ENCODE results near the gene TAF1B.

TAF1B gene

DNA sequence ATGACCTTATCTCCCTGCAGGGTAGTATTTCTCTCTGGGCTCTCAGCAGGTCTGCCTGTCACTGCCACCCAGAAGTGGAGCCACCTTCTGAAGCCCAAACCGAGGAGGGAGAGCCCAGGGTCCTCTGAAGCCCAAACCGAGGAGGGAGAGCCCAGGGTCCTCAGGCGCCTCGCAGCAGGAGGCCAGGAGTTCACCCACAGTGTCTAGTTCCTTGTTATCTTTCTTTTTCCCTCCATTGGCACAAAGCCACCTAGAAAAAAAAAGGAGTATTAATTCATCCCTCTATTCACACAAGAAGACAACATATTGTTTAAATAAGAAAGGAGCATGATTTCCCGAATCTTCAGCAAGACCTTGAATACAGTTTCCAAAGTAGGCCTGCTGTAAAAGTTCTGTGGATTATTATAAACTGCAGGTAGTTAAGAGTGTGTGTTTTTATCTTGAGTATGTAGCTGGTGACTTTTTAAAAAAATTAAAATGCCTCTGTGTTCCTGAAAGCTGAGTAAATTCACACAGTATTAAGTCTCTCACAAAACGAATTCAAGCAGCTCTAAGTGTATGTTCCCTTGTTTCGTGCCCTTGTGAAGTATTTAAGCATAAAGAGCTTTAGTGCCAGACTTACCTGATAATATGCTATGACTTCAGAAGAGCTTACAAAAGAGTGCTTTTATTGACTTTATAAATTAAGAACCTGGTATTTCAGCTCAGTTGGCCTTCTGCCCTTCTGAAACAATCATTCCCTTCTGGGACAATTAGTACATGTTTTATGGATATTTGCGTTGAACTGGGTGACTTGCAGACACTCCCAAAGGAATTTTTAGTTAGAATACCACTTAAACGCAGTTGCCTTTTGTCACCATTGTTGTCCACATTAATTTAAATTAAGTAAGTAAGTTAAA lies 96.6 kb downstream of the TAF1B start:
- no peak for DNase-seq (ENCODE audit: low read depth in 2 of 2)

DNA sequence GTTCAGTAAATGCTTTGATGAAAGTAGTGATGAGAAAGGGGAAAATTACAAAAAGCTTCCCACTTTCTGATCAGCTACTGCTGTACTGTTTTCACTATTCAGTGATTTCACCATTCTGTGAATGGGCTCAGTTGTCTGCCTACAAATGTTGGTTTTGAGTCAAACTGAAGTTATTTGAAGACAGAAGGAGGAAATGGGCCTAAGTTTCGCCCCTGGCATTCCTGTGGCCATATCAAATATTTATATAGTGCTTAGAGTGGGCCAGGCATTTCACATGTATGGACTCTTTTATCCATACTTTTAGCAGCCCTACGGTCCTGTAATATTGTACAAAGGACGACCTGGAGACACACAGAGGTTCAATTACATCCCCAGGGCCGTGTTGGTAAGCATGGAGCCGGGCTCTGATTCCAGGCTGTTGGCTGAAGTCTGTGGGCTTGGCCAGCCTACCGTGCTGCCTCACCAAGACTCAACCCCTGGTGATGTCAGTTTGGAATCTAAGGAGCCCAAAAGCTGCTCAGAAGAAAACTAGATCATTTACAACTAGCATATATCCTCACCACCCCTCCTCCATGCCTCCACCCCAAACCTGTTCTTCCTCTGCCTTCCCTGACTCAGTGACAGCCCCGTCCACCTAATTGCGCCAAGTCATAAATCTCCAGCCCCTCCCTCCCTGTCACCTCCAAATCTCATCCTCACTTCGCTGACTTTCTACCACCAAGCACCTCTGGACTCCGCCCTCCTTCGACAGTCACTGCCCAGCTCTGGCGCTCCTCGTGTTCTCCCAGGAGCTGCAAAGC lies 98.1 kb downstream of the TAF1B start:
- DNase-seq (ENCODE audit: low read depth in 2 of 2), result no peak

DNA sequence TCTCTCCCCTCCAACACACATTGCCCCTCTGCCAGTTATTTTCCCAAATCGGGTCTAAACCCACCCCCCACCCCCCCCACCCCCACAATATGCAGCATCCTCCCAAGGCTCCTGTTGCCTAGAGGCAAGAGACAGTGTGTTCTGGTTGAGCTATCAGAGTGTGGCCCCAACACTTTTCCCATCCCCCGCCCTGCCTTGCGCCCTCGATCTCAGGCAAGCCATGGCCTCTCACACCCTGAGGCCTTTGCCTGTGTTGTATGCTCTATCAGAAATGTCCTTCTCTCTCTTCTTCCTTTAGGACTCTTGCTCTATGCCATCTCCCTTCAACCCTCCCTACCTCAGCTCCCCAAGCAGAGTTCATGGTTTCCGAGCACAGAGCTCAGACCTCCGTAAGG lies 98.7 kb downstream of the TAF1B start:
- DNase-seq (ENCODE audit: low read depth in 2 of 2), result no peak

DNA sequence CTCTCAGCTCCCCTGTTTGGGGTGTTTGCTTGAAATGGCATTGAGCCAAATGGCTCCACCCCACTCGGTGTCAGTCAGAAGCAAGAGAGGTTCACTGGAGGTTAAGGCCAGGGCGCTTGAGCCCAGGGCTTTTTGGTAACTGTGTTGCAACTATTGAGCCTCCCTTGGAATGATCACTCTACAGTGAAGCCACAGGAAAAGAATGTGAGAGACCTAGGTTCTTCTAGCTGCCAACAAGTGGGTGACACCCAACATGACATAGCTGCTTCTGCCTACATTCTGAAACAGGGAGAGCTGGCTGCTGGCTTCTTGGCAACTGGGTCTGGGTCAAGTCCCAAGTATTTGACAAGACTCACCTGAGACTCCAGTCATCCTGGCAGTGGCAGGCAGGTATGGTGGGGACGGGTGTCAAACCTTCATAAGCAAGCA lies 101.1 kb downstream of the TAF1B start:
- no peak for DNase-seq (ENCODE audit: low read depth in 2 of 2)

DNA sequence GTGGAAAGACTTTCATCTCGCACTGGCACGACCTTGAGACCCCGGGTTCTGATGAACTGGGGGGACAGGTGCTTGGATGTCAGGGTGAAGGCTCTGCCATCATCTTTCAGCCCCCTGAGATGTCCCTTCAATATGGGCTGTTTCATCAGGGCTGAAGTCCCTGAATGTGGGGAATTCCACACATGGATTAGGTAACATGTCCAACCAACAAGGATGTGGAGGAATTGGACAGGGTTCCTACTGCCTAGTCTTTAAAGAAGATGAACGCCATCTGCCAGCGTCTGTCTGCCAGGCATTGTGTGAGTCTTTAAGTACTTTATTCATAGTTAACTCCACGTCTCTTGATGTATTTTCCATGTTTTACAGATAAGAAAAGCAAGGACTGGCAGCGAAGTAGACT lies 102.3 kb downstream of the TAF1B start:
- no peak for DNase-seq (ENCODE audit: low read depth in 2 of 2)

DNA sequence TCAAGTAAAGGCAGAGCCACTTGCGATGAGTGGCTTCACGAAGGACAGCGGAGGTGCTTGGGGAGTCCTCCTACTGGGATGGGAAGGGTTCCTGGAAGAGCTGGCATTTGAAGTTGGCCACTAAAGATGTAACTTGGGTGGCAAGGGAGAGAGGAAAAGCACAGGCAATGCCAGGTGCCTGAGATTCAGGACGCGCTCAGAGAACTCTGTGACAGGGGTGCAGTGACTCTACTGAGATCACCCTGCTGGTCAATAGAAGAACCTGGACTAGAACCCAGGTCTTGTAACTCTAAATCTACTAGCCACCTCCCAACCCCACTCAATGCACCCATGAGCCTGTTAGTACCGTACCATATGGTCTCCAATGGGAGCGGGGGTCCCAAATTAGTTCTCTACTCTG lies 102.8 kb downstream of the TAF1B start:
- no peak for DNase-seq (ENCODE audit: low read depth in 2 of 2)

DNA sequence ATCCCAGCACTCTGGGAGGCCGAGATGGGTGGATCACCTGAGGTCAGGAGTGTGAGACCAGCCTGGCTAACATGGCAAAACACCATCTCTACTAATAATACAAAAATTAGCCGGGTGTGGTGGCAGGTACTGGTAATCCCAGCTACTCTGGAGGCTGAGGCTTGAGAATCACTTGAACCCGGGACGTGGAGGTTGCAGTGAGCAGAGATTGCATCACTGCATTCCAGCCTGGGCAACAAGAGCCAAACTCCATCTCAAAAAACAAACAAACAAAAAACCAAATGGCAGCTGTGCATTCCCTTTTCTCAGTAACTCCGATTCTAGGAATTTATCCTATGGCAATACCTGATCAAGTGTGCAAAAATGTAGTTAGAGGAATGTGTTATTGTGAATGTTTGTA lies 103.5 kb downstream of the TAF1B start:
- no peak for DNase-seq (ENCODE audit: low read depth in 2 of 2)

DNA sequence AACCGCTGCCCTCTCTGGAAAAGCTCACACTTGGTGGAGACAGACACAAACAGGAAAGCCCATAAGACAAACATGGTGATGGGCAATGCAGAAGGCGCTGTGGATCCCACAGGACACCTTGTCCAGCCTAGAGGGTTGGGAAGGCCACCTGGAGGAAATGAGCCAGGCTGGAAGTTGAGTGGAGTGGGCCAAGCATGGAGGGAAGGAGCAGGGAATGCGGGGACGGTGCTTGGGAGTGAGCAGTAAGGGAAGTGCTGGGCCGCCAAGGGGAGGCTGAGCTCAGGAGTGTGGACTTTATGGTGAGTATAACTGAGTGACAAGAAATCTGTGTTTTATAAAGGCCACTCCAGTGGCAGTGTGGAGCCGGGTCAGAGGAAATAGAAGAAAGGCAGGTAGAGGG lies 105.4 kb downstream of the TAF1B start:
- no peak for DNase-seq (ENCODE audit: low read depth in 2 of 2)

DNA sequence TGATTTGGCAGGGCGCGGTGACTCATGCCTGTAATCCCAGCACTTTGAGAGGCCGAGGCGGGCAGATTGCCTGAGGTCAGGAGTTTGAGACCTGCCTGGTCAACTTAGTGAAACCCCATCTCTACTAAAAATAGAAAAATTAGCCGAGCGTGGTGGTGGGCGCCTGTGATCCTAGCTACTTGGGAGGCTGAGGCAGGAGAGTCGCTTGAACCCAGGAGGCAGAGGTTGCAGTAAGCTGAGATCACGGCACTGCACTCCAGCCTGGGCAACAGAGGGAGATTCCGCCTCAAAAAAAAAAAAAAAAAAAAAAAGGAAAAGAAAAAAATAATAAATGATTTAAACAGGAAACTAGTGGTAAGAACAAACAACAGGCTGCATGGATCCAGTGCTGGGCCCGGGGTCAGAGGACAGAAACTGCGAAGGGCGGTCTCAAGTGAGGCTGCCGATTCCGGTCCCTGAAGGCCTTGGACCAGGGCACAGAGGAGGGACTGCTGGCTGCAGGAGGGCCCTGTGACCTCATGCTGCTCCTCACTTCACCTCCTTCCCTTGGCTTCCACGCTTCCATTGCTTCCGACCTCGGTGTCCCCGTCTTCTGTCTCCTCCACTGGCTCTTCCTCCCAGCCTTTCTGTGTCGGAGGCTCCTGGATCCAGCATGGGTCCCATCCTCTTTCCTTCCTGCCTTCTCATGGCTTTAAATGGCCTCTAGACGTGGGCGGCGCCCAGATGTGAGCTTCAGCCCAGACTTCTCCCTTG lies 106.1 kb downstream of the TAF1B start:
- DNase-seq (ENCODE audit: low read depth in 2 of 2), result no peak

DNA sequence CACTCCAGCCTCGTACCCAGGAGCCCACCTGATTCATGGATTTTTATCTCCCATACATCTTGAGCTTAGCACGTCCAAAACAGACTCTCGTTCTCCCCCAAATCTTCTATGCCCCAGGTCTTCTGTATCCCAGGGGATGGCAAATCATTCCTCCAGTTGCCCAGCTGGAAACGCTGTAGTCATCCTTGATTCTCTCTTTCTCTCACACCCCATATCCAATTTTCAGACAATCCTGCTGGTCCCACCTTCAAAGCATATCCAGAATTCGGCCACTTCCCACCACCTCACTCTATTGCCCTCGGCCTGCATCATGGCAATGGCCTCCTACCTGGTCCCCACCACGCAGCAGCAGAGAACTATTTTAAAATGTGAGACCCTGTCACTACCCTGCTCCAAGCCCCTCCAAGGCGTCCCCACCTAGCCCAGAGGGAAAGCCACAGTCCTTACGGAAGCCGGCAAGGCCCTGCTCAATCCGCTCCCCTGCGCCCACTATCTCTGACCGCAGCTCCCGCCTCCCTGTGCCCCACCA lies 106.8 kb downstream of the TAF1B start:
- DNase-seq (ENCODE audit: low read depth in 2 of 2), result no peak

DNA sequence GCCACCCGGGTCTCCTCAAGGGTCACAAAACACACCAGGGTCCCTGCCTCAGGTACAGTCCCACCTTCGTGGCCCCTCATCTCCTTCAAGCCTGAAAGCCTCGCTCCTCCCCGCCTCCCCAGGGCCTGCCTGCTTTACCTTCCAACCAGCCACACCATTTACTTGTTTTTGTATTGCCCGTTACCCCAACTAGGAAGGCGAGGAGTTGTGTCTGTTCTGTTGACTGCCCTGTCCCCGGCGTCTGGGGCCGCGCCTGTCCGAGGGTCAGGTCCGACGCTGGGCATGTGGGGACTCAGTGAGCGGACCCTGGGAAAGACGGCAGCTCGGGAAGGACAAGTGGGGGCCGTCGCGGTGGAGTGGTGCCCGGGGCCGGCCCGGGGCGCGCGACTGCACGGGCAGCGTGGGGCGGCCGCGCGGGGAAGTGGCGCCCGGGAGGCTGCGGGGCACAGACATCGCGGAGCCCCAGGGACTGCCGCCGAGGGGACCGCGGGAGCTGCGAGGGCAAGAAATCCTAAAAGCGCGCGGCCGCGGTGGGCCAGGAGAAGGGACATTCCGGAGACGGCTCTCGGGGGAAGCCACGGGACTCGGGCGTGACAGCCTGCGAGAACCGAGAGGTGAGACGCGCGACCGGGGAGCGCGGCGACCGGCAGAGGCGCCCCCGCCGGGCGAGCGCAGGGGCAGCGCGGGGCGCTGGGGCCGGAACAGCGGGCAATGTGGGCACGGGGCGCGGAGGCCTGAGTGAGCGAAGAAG lies 107.4 kb downstream of the TAF1B start:
- DNase-seq (ENCODE audit: low read depth in 2 of 2), result no peak

DNA sequence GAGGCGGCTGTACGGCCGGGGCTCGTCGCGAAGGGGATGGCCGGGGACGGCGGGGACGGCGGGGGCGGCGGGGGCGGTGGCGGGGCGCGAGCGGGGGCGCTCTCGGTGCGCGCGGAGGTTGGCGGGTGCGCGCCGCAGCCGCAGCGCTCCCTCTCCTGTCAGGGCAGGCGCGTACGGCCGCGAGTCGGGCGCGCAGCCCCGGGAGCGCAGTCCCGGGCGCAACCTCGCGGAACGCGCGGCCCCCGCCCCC lies 107.9 kb downstream of the TAF1B start:
- DNase-seq (ENCODE audit: low read depth in 2 of 2), result no peak

DNA sequence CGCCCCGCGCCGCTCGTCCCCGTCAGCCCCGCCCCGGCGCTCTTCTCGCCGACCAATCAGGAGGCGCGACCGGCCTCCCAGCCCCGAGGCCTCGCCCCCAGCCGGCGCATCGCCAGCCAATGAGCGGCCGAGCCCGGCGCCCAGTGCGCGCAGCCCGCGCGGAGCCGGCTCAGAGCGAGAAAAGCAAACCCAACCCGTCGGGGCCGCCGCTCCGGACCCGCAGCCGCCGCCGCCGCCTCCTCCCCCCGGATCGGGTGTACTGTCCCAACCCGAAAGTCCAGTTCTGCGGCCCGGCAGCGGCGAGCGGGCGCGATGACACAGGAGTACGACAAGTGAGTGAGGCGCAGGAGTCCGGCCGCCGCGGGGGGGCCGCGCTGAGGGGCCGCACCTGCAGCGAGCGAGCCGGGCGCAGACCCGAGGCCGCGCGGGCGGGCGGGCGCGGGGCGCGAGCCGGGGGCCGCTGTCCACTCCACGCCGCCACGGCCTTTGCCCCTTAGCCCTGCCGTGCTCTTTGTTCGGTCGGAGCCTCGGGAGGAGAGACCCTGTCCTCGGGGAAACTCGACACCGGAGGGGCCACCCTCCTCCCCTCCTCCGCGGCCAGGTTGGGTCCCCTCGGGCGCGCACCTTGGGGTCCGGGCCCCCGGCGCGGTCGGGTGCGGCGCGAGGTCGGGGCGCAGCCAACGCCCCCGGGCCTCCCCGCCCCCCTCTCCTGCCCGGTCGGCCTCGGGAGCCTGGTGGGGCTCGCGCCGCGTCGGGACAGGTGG lies 108.4 kb downstream of the TAF1B start, which contains the start of gene GRHL1:
Gene GRHL1 (plus strand): TSS at position 172 of the 764 bp plus-strand sequence. CDS start 141 bp downstream, at position 313.
- DNase-seq (ENCODE audit: low read depth in 2 of 2), result peak; percentile 87 to 89

DNA sequence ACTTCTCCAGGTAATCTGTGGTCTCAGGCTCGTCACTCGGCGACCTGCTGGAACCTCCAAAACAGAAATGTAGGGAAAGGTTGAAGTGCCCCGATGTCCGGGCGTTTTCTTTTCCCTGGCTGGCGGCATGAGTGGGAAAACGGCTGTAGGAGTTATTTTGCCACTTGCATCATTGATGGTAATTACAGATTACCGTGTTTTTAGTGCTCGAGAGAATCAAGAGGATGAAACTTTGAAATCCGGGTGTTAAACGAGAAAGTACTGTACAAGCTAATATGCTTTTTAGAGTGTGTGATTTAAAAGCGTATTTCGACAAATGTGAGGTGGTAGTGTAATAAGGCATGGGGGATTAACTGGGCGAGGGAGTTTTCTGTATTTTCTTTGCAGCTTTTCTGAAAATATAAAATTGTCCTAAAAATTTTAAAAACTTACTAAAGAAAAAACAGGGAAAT lies 109.0 kb downstream of the TAF1B start:
- no peak for DNase-seq (ENCODE audit: low read depth in 2 of 2)

DNA sequence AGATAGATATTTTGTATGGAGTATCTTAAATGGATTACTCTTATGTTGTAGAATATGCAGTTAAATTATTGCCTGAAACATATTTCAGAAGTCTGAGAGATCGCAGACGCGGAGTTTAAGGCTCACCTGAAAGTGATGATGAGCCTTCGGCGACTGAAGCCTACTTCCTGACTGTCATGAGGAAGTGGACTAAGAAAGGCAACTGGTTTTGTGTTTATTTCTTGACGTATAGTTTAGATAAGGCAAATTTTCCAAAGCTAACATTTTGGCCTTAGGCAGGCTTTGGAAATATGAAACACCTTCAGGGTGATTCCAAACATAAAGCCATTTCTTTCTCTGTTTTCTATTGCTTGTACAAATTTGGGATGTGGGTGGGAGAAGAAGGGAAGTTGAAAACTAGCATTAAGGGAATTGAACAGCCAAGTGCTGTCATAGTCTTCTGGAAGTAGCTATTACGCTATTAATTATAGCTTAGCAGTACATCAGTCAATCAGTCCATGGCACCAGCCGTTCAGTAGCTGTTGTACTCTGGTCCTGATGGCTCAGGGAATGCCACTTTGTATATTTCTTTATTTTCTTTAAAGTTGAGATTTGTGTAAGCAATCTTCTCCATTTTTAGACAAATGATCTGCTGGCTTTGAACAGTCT lies 109.7 kb downstream of the TAF1B start:
- DNase-seq (ENCODE audit: low read depth in 2 of 2), result no peak

DNA sequence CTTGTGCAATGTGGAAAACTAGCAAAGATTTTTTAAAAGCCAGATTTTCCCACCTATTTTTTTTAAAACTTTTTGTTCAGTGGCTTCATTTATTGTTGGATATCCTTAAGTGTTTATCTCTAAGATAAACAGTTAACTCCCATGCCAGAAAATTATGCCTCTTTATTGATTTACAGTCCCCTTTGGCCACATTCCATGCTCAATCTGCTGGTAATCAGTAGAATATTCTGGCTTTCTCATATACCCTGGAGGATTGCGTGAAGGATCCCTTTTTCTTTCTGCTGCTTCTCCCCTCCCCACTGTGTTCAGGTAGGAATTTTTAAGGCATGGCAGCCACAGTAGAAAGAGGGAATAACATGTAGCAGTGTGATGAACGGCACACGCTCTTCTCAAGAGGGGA lies 110.9 kb downstream of the TAF1B start:
- DNase-seq (ENCODE audit: low read depth in 2 of 2), result no peak

DNA sequence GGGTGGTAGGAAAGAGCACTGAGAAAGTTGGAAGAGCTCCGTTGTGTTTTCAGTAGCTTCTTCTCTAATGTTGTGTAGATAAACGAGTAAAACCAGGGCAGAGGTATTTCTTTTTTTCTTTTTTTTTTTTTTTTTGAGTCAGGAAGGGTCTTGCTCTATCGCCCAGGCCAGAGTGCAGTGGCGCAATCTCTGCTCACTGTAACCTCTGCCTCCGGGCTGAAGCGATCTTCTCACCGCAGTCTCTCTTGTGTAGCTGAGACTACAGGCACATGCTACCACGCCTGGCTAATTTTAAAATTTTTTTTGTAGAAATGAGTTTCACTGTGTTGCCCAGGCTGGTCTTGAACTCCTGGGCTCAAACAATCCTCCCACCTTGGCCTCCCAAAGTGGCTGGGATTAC lies 114.8 kb downstream of the TAF1B start:
- DNase-seq (ENCODE audit: low read depth in 2 of 2), result no peak

DNA sequence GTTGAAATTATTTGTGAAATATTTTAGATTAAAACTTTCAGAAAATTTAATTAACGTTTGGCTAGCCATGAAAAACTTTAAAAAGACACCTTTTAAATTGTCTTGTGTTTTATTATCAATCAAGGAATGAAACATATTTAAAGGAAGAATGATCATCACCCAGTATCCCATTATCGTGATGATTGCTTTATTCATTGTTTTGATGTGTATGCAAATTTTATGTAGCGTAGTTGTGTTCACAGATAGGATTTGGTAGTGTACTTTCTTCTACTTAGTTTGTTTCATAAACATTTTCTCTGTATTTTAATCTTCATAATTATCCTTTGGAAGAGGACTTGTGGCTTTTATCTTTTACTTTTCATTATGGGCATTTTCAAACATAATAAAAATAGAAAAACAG lies 116.0 kb downstream of the TAF1B start:
- DNase-seq (ENCODE audit: low read depth in 2 of 2), result no peak

DNA sequence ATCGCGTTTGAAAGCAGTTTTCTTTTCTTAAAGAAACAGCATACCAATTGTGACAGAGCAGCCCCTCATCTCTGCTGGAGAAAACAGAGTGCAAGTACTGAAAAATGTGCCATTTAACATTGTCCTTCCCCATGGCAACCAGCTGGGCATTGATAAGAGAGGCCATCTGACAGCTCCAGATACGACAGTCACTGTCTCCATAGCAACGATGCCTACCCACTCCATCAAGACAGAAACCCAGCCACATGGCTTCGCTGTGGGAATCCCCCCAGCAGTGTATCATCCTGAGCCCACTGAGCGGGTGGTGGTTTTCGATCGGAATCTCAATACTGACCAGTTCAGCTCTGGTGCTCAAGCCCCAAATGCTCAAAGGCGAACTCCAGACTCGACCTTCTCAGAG lies 117.7 kb downstream of the TAF1B start:
- DNase-seq (ENCODE audit: low read depth in 2 of 2), result no peak

DNA sequence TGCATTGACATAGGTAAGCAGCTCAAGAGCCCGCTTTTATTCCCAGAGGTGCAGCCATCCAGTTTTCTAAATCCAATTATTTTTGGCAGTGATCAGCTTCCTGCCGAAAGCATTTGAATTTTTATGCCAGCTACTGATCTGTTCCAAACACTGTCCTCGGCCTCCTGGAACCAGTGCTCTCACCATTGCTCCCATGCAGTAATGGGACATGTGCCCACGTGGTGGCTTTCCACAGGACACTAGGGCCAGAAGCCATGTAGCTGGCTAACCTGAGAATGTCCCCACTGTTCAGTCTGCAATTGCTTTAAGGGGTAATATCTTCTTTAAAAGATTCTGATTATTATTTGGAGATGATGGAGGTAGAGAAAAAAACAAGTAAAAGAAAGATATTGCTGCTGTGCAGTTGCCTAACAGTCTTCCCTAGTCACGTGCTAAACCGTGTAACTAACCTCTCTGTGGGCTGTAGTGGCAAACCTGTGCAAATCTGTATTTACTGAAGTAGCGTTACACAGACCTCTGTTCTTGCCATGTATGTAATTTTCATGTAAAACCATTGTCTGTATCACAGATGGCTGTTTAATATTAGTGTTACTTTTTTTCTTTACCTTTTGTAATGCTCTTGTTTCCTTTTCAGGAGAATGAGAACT lies 121.2 kb downstream of the TAF1B start:
- no peak for DNase-seq (ENCODE audit: low read depth in 2 of 2)

Data from stimulated activated CD4-positive, alpha-beta T cell treated with anti-CD3 and anti-CD28 coated beads, Interleukin-1b, Interleukin-23, amount 100 ng/mL, for 4 hours (primary cell).